ENCODE measurements around the gene RRP1.
"Not testable (repeated sequence)": the region's sequence is repeated elsewhere in the genome, so short reads cannot be mapped to it uniquely, and the experiment has no call there.

RRP1 gene

DNA sequence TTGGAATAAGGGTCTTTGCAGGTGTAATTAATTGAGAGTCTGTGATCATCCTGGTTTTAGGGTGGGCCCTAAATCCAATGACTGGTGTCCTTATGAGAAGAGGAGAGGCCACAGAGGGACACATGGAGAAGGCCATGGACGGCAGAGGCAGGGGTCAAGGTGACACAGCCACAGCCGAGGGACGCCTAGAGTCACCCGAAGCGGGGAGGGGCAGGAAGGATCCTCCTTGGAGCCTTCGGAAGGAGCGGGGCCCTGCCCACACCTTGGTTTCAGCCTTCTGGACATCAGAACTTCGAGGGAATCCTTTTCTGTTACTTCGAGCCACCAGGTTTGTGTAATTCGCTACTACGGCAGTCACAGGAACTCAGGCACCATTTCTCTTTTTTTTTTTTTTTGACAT lies 31.1 kb downstream of the RRP1 start:
- no peak overlapping the region for H2AFZ ChIP-seq (ENCODE audit: low read depth)
- H3K36me3 ChIP-seq (ENCODE audit: insufficient read depth), result no peaks in the 10 kb centered on the region
- H4K20me1 ChIP-seq (ENCODE audit: insufficient read depth), result no peaks in the 10 kb centered on the region
- no peak overlapping the region for H3K4me2 ChIP-seq
- no peak overlapping the region for H3K9ac ChIP-seq
- H3K4me3 ChIP-seq (IDR thresholded peaks at IDR 0.05; ENCODE audit: insufficient read depth, low read depth, low read length), result no peak overlapping the region
- no peaks in the 10 kb centered on the region for H3K79me2 ChIP-seq (ENCODE audit: insufficient read depth, low read depth)
- H3K27me3 ChIP-seq (ENCODE audit: insufficient read depth, low read depth), result no peaks in the 10 kb centered on the region
- H3K4me1 ChIP-seq (ENCODE audit: low read depth, poor library complexity, severe bottlenecking), result no peaks in the 10 kb centered on the region
- TF ChIP-seq CTCF (conservative IDR thresholded peaks at IDR 0.05; ENCODE audit: low read depth, low read length), result no peak
- H3K27ac ChIP-seq, result no peak overlapping the region

DNA sequence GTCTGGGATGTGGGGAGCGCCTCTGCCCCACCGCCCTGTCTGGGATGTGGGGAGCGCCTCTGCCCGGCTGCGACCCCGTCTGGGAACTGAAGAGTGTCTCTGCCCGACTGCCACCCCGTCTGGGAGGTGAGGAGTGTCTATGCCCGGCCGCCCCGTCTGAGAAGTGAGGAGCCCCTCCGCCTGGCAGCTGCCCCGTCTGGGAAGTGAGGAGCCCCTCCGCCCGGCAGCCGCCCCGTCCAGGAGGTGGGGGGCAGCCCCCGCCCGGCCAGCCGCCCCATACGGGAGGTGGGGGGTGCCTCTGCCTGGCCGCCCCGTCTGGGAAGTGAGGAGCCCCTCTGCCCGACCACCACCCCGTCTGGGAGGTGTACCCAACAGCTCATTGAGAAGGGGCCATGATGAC lies 32.8 kb downstream of the RRP1 start:
- not testable (repeated sequence) for H3K27me3 ChIP-seq (ENCODE audit: insufficient read depth, low read depth); H3K4me1 ChIP-seq (ENCODE audit: low read depth, poor library complexity, severe bottlenecking); H3K9ac ChIP-seq; H2AFZ ChIP-seq (ENCODE audit: low read depth); H3K27ac ChIP-seq; H4K20me1 ChIP-seq (ENCODE audit: insufficient read depth); H3K36me3 ChIP-seq (ENCODE audit: insufficient read depth); H3K4me3 ChIP-seq (IDR thresholded peaks at IDR 0.05; ENCODE audit: insufficient read depth, low read depth, low read length); H3K4me2 ChIP-seq; H3K79me2 ChIP-seq (ENCODE audit: insufficient read depth, low read depth)

- H3K4me3 ChIP-seq (IDR thresholded peaks at IDR 0.05; ENCODE audit: insufficient read depth, low read depth, low read length); H4K20me1 ChIP-seq (ENCODE audit: insufficient read depth); H3K27ac ChIP-seq; H3K4me2 ChIP-seq; H2AFZ ChIP-seq (ENCODE audit: low read depth); H3K27me3 ChIP-seq (ENCODE audit: insufficient read depth, low read depth); H3K9ac ChIP-seq; H3K79me2 ChIP-seq (ENCODE audit: insufficient read depth, low read depth); H3K36me3 ChIP-seq (ENCODE audit: insufficient read depth); H3K4me1 ChIP-seq (ENCODE audit: low read depth, poor library complexity, severe bottlenecking): not testable (repeated sequence)
These were observed 33.4 kb downstream of the RRP1 start for GRCh38 chr21:43822741-43823140.

GRCh38 chr21:43824333-43825241 lies 35.2 kb downstream of the RRP1 start:
- Histone ChIP-seq H3K4me2 (no peak overlapping the region), H3K79me2 (ENCODE audit: insufficient read depth, low read depth) (no peaks in the 10 kb centered on the region), H3K4me3 (IDR thresholded peaks at IDR 0.05; ENCODE audit: insufficient read depth, low read depth, low read length) (no peak overlapping the region), H3K4me1 (ENCODE audit: low read depth, poor library complexity, severe bottlenecking) (peaks cover 6% of the 10 kb centered on the region), H3K27ac (no peak overlapping the region), H3K9ac (no peak overlapping the region), H2AFZ (ENCODE audit: low read depth) (no peak overlapping the region), H3K36me3 (ENCODE audit: insufficient read depth) (no peaks in the 10 kb centered on the region), H3K27me3 (ENCODE audit: insufficient read depth, low read depth) (no peaks in the 10 kb centered on the region; the same call in 1 of the 2 replicates), H4K20me1 (ENCODE audit: insufficient read depth) (no peaks in the 10 kb centered on the region)
- no peak for TF ChIP-seq CTCF (conservative IDR thresholded peaks at IDR 0.05; ENCODE audit: low read depth, low read length)

GRCh38 chr21:43825242-43825935 lies 36.0 kb downstream of the RRP1 start:
- H3K9ac ChIP-seq, result no peak overlapping the region
- no peak overlapping the region for H3K4me2 ChIP-seq
- H3K36me3 ChIP-seq (ENCODE audit: insufficient read depth), result no peaks in the 10 kb centered on the region
- H3K27ac ChIP-seq, result no peak overlapping the region
- H3K79me2 ChIP-seq (ENCODE audit: insufficient read depth, low read depth), result no peaks in the 10 kb centered on the region
- no peaks in the 10 kb centered on the region; the same call in 1 of the 2 replicates for H3K27me3 ChIP-seq (ENCODE audit: insufficient read depth, low read depth)
- H2AFZ ChIP-seq (ENCODE audit: low read depth), result no peak overlapping the region
- H4K20me1 ChIP-seq (ENCODE audit: insufficient read depth), result no peaks in the 10 kb centered on the region
- no peak overlapping the region for H3K4me3 ChIP-seq (IDR thresholded peaks at IDR 0.05; ENCODE audit: insufficient read depth, low read depth, low read length)
- peaks cover 6% of the 10 kb centered on the region for H3K4me1 ChIP-seq (ENCODE audit: low read depth, poor library complexity, severe bottlenecking)
- TF ChIP-seq CTCF (conservative IDR thresholded peaks at IDR 0.05; ENCODE audit: low read depth, low read length), result no peak

Measured in KMS-11 (cell line).